ENCODE measurements around the gene MRPS23. TPM values are rescaled to one million over a fixed set of nuclear protein-coding genes. Genes with fewer than 3 reads are reported as not detected.

MRPS23 gene
- total and polyA plus RNA-seq, 2 experiments from 2014 or later, result 33.4 to 61.1 TPM

GRCh38 chr17:57801044-57801711 lies 48.7 kb downstream of the MRPS23 start:
- Histone ChIP-seq H3K4me1 (ENCODE audit: insufficient read depth) (no peaks in the 10 kb centered on the region), H3F3A (ENCODE audit: insufficient read depth) (no peaks in the 10 kb centered on the region), H3K27ac (no peak overlapping the region), H4K20me1 (ENCODE audit: insufficient read depth) (no peaks in the 10 kb centered on the region), H3K9ac (no peak overlapping the region), H3K9me2 (ENCODE audit: insufficient read depth) (no peaks in the 10 kb centered on the region), H2AFZ (no peak overlapping the region), H3K4me3 (no peak overlapping the region), H3K9me3 (ENCODE audit: low read depth) (no peaks in the 10 kb centered on the region), H3K4me2 (ENCODE audit: unreplicated experiment) (no peak overlapping the region), H3K79me2 (ENCODE audit: insufficient read depth) (no peaks in the 10 kb centered on the region), H3K36me3 (ENCODE audit: low read depth) (no peaks in the 10 kb centered on the region), H3K27me3 (replicated peaks; ENCODE audit: insufficient read depth) (peaks cover 20% of the 10 kb centered on the region; the same call in 1 of the 2 replicates)
- no peak for DNase-seq
- in situ Hi-C loops (cut with MboI), result no loop called here
- no peak for TF ChIP-seq EZH2 (IDR thresholded peaks at IDR 0.05; ENCODE audit: insufficient read depth, poor library complexity, severe bottlenecking)
- no peak for TF ChIP-seq EZH2phosphoT487 (IDR thresholded peaks at IDR 0.05; ENCODE audit: insufficient read depth, low read depth)
- 34 to 40% methylated on average over 3 of the region's 3 CpGs for WGBS, 2 experiments (ENCODE audit: low coverage in 1 of 2, low lambda C conversion rate in 2 of 2, missing lambda C conversion rate in 2 of 2)

DNA sequence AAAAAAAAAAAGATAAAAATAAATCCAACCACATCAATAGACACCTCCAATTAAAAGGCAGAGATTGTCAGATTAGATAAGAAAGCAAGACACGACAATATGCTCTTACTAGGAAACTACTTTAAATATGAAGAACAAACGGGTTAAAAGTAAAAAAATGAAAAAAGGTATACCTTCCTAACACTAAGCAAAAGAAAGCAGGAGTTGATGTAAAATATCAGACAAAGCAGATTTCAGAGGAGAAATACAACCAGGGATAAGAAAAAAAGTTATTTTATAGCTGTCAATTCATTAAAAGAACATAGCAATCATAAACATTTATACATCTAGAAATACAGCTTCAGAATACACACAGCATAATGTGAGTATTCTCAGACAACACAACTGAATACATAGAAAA lies 55.0 kb downstream of the MRPS23 start:
- H3K79me2 ChIP-seq (ENCODE audit: insufficient read depth), result no peaks in the 10 kb centered on the region
- WGBS, 2 experiments (ENCODE audit: low coverage in 1 of 2, low lambda C conversion rate in 2 of 2, missing lambda C conversion rate in 2 of 2), result 24 to 28% methylated on average over 2 of the region's 2 CpGs
- TF ChIP-seq EZH2phosphoT487 (IDR thresholded peaks at IDR 0.05; ENCODE audit: insufficient read depth, low read depth), result no peak
- no peak for TF ChIP-seq EZH2 (IDR thresholded peaks at IDR 0.05; ENCODE audit: insufficient read depth, poor library complexity, severe bottlenecking)
- no peaks in the 10 kb centered on the region for H3K9me2 ChIP-seq (ENCODE audit: insufficient read depth)
- H3F3A ChIP-seq (ENCODE audit: insufficient read depth), result no peaks in the 10 kb centered on the region
- H3K36me3 ChIP-seq (ENCODE audit: low read depth), result no peaks in the 10 kb centered on the region
- H2AFZ ChIP-seq, result no peak overlapping the region
- in situ Hi-C loops (cut with MboI), result no loop called here
- no peak overlapping the region for H3K4me2 ChIP-seq (ENCODE audit: unreplicated experiment)
- H3K4me1 ChIP-seq (ENCODE audit: insufficient read depth), result no peaks in the 10 kb centered on the region
- H4K20me1 ChIP-seq (ENCODE audit: insufficient read depth), result no peaks in the 10 kb centered on the region
- peaks cover 28% of the 10 kb centered on the region for H3K27me3 ChIP-seq (replicated peaks; ENCODE audit: insufficient read depth)
- DNase-seq, result no peak
- H3K4me3 ChIP-seq, result no peak overlapping the region
- H3K9ac ChIP-seq, result no peak overlapping the region
- no peak overlapping the region for H3K27ac ChIP-seq
- H3K9me3 ChIP-seq (ENCODE audit: low read depth), result no peaks in the 10 kb centered on the region

GRCh38 chr17:57788725-57789124 lies 61.1 kb downstream of the MRPS23 start:
- Histone ChIP-seq H3K36me3 (ENCODE audit: low read depth) (no peaks in the 10 kb centered on the region), H4K20me1 (ENCODE audit: insufficient read depth) (no peaks in the 10 kb centered on the region), H3K9ac (no peak overlapping the region), H3K27me3 (replicated peaks; ENCODE audit: insufficient read depth) (peaks cover 60% of the 10 kb centered on the region), H3K4me3 (no peak overlapping the region), H3K27ac (no peak overlapping the region), H3K9me2 (ENCODE audit: insufficient read depth) (no peaks in the 10 kb centered on the region), H3K4me1 (ENCODE audit: insufficient read depth) (no peaks in the 10 kb centered on the region), H3K9me3 (ENCODE audit: low read depth) (no peaks in the 10 kb centered on the region), H3F3A (ENCODE audit: insufficient read depth) (no peaks in the 10 kb centered on the region), H2AFZ (no peak overlapping the region), H3K79me2 (ENCODE audit: insufficient read depth) (no peaks in the 10 kb centered on the region), H3K4me2 (ENCODE audit: unreplicated experiment) (no peak overlapping the region)
- in situ Hi-C loops (cut with MboI), result no loop called here
- no peak for DNase-seq
- TF ChIP-seq EZH2phosphoT487 (IDR thresholded peaks at IDR 0.05; ENCODE audit: insufficient read depth, low read depth) (no peak), EZH2 (IDR thresholded peaks at IDR 0.05; ENCODE audit: insufficient read depth, poor library complexity, severe bottlenecking) (no peak)
- WGBS, 2 experiments (ENCODE audit: low coverage in 1 of 2, low lambda C conversion rate in 2 of 2, missing lambda C conversion rate in 2 of 2), result 24 to 37% methylated on average over 4 of the region's 4 CpGs

DNA sequence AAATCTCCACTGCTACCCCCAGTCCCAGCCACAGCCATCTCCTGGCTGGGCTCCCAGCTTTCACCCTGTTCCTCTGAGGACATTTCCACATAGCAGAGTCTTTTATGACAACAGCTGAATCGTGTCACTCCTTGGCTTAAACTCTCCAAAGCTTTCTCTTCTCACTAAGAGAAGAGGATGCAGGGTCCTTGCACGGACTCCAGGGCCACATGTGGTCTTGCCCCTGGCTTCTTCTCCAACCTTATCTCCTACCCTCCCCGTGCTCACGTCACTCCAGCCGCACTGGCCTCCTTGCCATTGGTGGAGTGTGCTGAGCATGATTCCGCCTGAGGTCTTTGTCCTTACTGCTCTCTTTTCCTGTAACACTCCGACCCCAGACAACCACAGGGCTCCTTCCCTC lies 64.8 kb downstream of the MRPS23 start:
- H3K27me3 ChIP-seq (replicated peaks; ENCODE audit: insufficient read depth), result peaks cover 53% of the 10 kb centered on the region
- no peaks in the 10 kb centered on the region for H3F3A ChIP-seq (ENCODE audit: insufficient read depth)
- no peaks in the 10 kb centered on the region for H3K4me1 ChIP-seq (ENCODE audit: insufficient read depth)
- no peak overlapping the region for H2AFZ ChIP-seq
- no peak overlapping the region for H3K4me3 ChIP-seq
- no peaks in the 10 kb centered on the region for H3K9me3 ChIP-seq (ENCODE audit: low read depth)
- no peaks in the 10 kb centered on the region for H3K36me3 ChIP-seq (ENCODE audit: low read depth)
- H3K4me2 ChIP-seq (ENCODE audit: unreplicated experiment), result no peak overlapping the region
- 48 to 57% methylated on average over 7 of the region's 7 CpGs for WGBS, 2 experiments (ENCODE audit: low coverage in 1 of 2, low lambda C conversion rate in 2 of 2, missing lambda C conversion rate in 2 of 2)
- no peak for DNase-seq
- no peaks in the 10 kb centered on the region for H3K79me2 ChIP-seq (ENCODE audit: insufficient read depth)
- in situ Hi-C loops (cut with MboI), result no loop called here
- no peak overlapping the region for H3K9ac ChIP-seq
- no peak for TF ChIP-seq EZH2 (IDR thresholded peaks at IDR 0.05; ENCODE audit: insufficient read depth, poor library complexity, severe bottlenecking)
- TF ChIP-seq EZH2phosphoT487 (IDR thresholded peaks at IDR 0.05; ENCODE audit: insufficient read depth, low read depth), result no peak
- H3K27ac ChIP-seq, result no peak overlapping the region
- H3K9me2 ChIP-seq (ENCODE audit: insufficient read depth), result no peaks in the 10 kb centered on the region
- H4K20me1 ChIP-seq (ENCODE audit: insufficient read depth), result no peaks in the 10 kb centered on the region

Small RNA genes within 50 kb of the gene (small RNA-seq; reads per million reads assigned to genes)
- gene RN7SKP94 (ENCODE audit: low read depth, low replicate concordance), result not detected

Other genes with a start within 250 kb of the MRPS23 start
- not detected in 2 replicates for gene CCDC182, start 104.7 kb downstream of the MRPS23 start, total RNA-seq (2014; rRNA removed; shearing (Covaris generic))
- not detected in 2 replicates for gene CCDC182, start 104.7 kb downstream of the MRPS23 start, polyA plus RNA-seq (2016; fragmentation: Nextera tagmentation; extraction: Ambion mirVana)
- gene CUEDC1, start 105.4 kb upstream of the MRPS23 start, total RNA-seq (2014; rRNA removed; shearing (Covaris generic)), result 11.1 and 18.8 TPM in 2 replicates
- 13.6 and 15.5 TPM in 2 replicates for gene CUEDC1, start 105.4 kb upstream of the MRPS23 start, polyA plus RNA-seq (2016; fragmentation: Nextera tagmentation; extraction: Ambion mirVana)
- 45.5 and 51.9 TPM in 2 replicates for gene VEZF1, start 138.2 kb upstream of the MRPS23 start, total RNA-seq (2014; rRNA removed; shearing (Covaris generic))
- gene VEZF1, start 138.2 kb upstream of the MRPS23 start, polyA plus RNA-seq (2016; fragmentation: Nextera tagmentation; extraction: Ambion mirVana), result 30.5 and 32.2 TPM in 2 replicates
- gene SRSF1, start 157.2 kb upstream of the MRPS23 start, total RNA-seq (2014; rRNA removed; shearing (Covaris generic)), result 204 and 228 TPM in 2 replicates
- 125 and 130 TPM in 2 replicates for gene SRSF1, start 157.2 kb upstream of the MRPS23 start, polyA plus RNA-seq (2016; fragmentation: Nextera tagmentation; extraction: Ambion mirVana)
- gene DYNLL2, start 233.4 kb upstream of the MRPS23 start, total RNA-seq (2014; rRNA removed; shearing (Covaris generic)), result 9.9 and 11.3 TPM in 2 replicates
- gene DYNLL2, start 233.4 kb upstream of the MRPS23 start, polyA plus RNA-seq (2016; fragmentation: Nextera tagmentation; extraction: Ambion mirVana), result 1.0 and 1.5 TPM in 2 replicates